ENCODE measurements around the gene SLC22A12. TPM values are rescaled to one million over a fixed set of nuclear protein-coding genes. Genes with fewer than 3 reads are reported as not detected.

The SLC22A12 gene
- total and polyA plus RNA-seq, 2 experiments from 2014 or later: not detected

DNA sequence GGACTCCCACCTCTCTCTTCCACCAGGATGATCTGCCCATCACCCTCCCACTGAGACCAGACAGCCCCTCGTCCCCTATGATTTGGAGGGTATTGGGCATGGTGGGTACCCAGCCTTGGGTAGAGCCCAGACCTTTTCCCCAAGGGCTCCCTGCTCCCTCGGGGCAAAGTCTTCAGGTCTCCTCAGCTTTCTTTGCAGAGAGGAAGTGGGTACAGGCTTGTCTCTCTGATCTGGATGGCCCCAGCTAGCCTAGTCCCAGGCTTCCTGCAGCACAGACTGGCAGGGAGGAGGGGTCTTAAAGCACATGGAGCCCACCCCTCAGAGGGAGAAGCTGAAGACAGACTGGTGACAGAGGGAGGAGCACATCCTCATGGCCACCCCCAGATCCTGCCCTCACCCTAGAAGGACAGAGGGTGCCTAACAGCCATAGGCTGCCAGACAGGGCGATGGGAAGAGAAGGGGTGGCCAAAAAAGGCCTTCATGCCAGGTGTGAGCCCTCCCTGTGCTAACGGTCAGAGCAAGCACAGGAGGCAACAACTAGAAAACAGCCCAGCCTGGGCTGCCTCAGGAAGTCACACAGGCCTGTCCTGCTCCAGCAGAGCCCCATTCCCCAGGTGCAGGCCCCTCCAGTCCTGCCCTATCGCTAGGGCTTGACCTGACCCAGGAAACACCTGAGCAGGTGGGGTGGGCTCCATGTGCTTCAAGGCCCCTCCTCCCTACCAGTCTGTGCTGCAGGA lies 30.4 kb downstream of the SLC22A12 start:
- Histone ChIP-seq H3K27ac (no peak overlapping the region), H3K4me3 (no peak overlapping the region), H3K36me3 (no peaks in the 10 kb centered on the region), H3K9me3 (ENCODE audit: low read depth) (no peaks in the 10 kb centered on the region), H3K27me3 (no peaks in the 10 kb centered on the region), H3K4me1 (ENCODE audit: low read depth) (peaks cover 9% of the 10 kb centered on the region)
- TF ChIP-seq, protein P1, sequence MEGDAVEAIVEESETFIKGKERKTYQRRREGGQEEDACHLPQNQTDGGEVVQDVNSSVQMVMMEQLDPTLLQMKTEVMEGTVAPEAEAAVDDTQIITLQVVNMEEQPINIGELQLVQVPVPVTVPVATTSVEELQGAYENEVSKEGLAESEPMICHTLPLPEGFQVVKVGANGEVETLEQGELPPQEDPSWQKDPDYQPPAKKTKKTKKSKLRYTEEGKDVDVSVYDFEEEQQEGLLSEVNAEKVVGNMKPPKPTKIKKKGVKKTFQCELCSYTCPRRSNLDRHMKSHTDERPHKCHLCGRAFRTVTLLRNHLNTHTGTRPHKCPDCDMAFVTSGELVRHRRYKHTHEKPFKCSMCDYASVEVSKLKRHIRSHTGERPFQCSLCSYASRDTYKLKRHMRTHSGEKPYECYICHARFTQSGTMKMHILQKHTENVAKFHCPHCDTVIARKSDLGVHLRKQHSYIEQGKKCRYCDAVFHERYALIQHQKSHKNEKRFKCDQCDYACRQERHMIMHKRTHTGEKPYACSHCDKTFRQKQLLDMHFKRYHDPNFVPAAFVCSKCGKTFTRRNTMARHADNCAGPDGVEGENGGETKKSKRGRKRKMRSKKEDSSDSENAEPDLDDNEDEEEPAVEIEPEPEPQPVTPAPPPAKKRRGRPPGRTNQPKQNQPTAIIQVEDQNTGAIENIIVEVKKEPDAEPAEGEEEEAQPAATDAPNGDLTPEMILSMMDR (IDR thresholded peaks at IDR 0.05; ENCODE audit: low read depth, low read length): no peak
- no peak for DNase-seq (ENCODE audit: low read depth in 1 of 2, low spot score in 1 of 2)

DNA sequence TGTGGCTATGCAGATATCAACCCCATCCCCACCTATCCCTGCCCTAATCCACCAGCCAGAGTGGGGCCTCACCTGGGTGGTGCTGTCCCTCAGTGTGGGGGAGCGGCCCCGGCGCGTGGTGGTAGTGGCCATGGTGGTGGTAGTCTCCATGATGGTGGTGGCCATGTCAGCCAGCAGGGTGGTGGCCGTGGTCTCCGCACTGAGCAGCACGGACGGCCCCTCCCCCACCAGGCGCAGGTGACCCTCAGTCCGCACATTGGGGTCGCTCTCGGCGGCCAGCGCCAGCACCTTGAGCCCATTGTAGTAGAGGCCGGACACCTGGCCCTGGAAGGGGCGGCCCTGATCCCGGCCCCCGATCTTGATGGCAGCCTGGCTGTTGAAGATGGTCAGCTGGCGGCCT lies 31.7 kb downstream of the SLC22A12 start:
- no peaks in the 10 kb centered on the region for H3K9me3 ChIP-seq (ENCODE audit: low read depth)
- peaks cover 9% of the 10 kb centered on the region for H3K4me1 ChIP-seq (ENCODE audit: low read depth)
- DNase-seq (ENCODE audit: low read depth in 1 of 2, low spot score in 1 of 2): no peak
- H3K36me3 ChIP-seq: no peaks in the 10 kb centered on the region
- H3K27me3 ChIP-seq: no peaks in the 10 kb centered on the region
- TF ChIP-seq, protein P1 (IDR thresholded peaks at IDR 0.05; ENCODE audit: low read depth, low read length): no peak
- no peak overlapping the region for H3K27ac ChIP-seq
- no peak overlapping the region for H3K4me3 ChIP-seq

DNA sequence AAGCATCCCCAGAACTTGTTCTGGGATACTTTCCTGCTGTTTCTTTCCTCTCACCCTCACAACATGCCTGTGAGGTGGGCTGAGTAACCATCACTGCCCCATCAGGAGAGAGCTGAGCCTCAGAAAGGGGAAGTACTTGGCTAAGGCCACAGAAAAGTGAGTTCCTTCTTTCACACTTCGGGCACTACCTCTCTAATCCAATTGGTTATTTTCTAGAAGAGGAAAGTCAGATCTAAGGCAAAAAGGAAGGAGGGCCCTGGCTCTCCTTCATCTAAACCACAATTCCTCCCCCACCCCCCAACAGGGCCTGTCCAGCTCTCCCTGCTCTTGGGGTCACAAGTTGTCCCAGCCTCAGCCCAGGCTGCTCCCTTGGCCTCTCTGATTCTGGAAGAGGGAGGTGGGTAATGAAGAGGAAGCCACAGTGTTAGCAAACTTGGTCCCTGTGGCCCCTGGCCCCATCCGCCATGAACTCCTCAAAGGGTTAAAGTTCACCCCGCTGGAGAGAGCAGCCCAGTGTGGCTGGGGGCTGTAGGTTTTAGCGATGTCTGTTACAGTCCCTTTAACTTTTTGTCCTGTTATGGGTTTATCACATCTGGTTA lies 34.0 kb downstream of the SLC22A12 start:
- Histone ChIP-seq H3K4me1 (ENCODE audit: low read depth) (peaks cover 4% of the 10 kb centered on the region), H3K4me3 (no peak overlapping the region), H3K36me3 (no peaks in the 10 kb centered on the region), H3K27ac (no peak overlapping the region), H3K27me3 (peaks cover 7% of the 10 kb centered on the region), H3K9me3 (ENCODE audit: low read depth) (no peaks in the 10 kb centered on the region)
- DNase-seq (ENCODE audit: low read depth in 1 of 2, low spot score in 1 of 2): no peak
- TF ChIP-seq, protein P1 (IDR thresholded peaks at IDR 0.05; ENCODE audit: low read depth, low read length): no peak

DNA sequence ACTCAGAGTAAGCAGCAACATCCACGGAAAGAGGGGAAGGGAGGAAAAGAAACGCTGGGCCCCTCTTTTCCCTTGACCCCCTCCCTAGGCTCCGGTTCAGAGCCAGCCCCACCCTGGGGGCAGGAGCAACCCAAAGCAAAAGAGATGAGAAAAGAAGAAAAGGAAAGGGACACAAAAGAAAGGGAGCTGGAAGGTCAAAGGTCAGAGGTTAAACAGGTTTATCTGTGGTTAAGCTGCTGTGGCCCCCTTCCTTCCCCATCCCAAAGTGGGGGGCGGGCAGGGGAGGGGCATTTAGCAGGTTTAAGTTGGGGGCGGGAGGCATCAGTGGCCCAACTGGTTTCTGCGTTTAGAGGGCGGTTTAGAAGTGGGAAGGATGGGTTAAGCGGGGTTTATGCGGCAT lies 35.6 kb downstream of the SLC22A12 start:
- no peaks in the 10 kb centered on the region for H3K4me1 ChIP-seq (ENCODE audit: low read depth)
- no peak for DNase-seq (ENCODE audit: low read depth in 1 of 2, low spot score in 1 of 2)
- H3K27me3 ChIP-seq: peaks cover 21% of the 10 kb centered on the region
- no peaks in the 10 kb centered on the region for H3K9me3 ChIP-seq (ENCODE audit: low read depth)
- no peak overlapping the region for H3K4me3 ChIP-seq
- H3K36me3 ChIP-seq: no peaks in the 10 kb centered on the region
- H3K27ac ChIP-seq: no peak overlapping the region
- TF ChIP-seq, protein P1 (IDR thresholded peaks at IDR 0.05; ENCODE audit: low read depth, low read length): no peak

DNA sequence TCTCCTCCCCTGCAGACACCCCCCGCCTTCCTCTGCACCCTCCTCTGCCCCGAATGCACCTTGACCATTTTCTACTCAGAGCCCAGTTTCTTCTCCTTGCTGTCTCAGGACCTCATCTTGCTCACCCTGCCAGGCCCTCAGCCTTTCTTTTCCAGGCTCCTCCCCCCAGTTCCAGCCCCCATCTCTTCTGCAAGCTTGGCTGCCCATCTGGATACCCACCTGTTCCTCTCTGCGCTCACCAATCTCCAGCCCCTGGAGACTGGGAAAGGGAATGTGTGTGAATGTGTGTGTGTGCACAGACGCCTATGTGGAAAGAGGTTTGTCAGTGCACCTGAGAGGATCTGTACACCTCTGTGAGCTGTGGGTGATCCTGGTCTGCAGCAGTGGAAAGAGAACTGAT lies 36.4 kb downstream of the SLC22A12 start:
- Histone ChIP-seq H3K27me3 (peaks cover 21% of the 10 kb centered on the region), H3K4me1 (ENCODE audit: low read depth) (no peaks in the 10 kb centered on the region), H3K27ac (no peak overlapping the region), H3K9me3 (ENCODE audit: low read depth) (no peaks in the 10 kb centered on the region), H3K4me3 (no peak overlapping the region), H3K36me3 (no peaks in the 10 kb centered on the region)
- TF ChIP-seq, protein P1 (IDR thresholded peaks at IDR 0.05; ENCODE audit: low read depth, low read length): no peak
- DNase-seq (ENCODE audit: low read depth in 1 of 2, low spot score in 1 of 2): no peak

All from cardiac muscle cell (in vitro differentiated cells and primary cell).